NCI-H2107 (cell line): Measurements from ENCODE around the gene PCSK6.

Source experiments
- DNase-seq: peaks from one replicate; lab custom pipeline; 2025; lab: John Stamatoyannopoulos, UW

The PCSK6 gene

GRCh38 chr15:101398247-101398646, 91.3 kb downstream of the PCSK6 start:
- DNase-seq: no peak

DNA sequence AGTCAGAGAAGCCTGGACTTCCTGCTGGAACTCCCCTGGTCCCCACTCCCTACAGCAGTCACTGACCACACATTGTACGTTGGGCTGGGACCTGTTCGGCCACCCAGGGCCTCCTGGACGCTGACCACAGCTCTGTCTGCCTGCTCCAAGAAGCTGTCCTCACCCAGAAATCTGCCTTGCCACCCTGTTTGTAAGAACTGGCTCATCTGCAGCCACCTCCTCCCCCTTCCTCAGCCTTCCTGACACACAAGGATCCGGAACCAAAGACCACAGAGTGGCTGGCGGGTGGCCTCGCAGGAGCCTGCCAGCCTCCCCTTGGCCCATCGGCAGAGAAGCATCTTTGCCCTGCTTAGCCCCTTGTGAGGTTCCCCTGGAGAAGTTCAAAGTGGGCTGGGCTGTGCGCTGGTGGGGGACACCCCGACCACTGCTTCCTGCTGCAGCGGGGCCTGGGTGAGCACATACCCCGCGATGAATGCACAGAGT, 91.9 kb downstream of the PCSK6 start:
- DNase-seq: no peak

DNA sequence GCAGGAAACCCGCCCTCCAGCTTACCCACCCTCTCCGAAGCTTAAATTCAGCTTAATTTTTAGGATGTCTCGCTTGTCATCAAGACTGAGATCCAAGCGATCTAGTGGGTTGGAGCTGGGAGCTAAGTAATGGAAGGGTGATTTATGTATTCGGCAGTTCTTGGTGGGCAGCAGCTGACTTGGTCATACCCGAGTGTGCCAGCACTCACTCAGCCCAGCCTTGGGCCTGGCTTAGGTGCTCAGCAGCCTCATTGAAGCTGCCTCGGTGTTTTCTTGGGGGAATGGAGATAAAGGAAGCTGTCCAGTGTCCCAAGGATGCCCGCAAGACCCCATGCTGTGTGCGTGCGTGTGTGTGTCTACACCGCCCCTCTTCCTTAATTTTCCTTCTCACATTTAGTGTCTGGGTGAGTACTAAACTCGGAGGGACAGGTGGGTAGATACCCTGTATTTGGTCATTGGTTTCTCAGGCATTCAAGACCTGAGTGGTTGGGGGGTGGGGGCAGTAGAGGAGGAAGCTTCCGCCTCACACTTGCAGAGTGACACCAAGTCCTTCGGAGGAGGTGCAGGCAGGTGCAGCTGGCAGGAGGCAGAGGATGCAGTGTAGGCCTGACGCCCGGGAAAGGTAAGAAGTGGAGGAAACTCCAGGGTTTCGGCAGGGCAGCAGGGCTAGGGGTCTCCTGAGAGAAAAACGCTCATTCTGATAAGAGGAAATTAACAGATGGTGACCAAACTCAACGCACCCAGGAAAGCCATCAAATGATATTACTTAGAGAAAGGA, 92.8 kb downstream of the PCSK6 start:
- DNase-seq: no peak

DNA sequence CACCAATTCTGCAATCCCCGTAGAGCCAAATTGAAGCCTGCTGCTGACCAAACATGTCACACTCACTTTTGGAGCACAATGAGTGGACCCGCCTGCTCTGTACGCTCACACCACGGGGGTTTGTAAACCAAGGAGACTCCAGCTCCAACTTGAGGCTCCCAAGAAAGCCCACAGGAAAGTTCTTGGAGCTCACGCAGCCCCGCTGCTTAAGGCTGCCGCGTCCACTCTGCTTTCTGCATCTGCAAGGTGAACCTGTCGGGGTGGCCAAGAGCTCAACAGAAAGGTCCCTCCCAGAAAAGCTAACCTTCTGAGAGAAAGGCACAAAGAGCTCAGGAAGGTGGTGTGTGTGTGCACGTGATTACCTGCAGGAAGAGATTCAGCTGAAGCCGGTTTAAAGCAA, 94.9 kb downstream of the PCSK6 start:
- DNase-seq: no peak

DNA sequence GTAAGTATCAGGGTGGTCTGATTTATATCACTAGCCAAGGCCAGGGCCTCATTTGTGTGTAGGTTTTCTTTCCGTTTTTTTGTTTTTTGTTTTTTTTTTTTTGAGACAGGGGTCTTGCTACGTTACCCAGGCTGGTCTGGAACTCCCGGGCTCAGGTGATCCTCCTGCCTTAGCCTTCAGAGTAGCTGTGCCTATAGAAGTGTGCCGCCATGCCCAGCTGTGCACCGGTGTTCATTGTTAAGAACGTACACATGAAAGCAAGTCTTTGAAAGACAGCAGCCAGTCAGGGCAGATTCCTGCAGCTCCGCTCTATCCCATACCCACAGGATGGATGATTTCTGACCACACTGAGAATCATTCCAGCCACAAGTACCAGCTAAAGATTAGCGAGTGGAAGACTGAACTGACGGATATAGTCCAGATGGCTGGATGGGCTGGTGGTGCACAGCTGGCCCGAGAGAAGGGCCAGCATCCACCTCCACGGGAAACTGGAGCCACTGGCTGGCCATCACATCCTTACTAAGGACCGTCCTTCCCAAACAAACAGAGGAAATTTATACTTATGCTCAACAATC, 95.4 kb downstream of the PCSK6 start:
- DNase-seq: no peak

GRCh38 chr15:101393172-101393571, 96.3 kb downstream of the PCSK6 start:
- DNase-seq: no peak

DNA sequence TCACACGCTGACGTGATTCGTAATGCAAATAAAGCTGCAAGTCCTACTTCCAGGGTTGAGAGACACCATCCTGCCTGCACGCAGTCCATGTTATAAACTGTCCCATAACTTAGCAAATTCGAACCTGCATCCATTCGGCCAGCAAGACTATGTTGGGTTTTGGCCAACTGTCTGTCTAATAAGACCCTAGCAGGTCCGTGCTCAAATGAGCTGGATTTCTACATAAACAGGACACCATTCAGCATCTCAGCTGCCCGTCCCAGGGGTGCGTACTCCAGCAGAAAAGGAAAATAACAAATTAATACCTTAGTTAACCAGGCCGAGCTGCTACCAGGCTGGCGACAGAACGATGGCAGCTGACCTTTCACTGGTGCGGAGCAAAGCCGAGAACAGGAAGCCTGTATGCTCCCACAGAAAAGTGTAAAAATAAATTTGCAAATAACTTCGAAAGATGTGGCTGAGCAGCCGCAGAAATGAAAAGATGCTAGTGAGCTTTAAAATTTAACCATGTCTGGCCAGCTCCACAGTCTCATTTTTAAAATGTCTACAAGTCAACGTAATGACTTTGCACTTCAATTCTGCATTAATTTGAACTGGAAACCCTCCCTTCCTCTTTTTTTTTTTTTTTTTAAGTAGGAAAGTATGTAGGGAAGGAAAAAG, 97.4 kb downstream of the PCSK6 start:
- DNase-seq: no peak

- DNase-seq: no peak
Measured at GRCh38 chr15:101391431-101391830, 98.1 kb downstream of the PCSK6 start.

DNA sequence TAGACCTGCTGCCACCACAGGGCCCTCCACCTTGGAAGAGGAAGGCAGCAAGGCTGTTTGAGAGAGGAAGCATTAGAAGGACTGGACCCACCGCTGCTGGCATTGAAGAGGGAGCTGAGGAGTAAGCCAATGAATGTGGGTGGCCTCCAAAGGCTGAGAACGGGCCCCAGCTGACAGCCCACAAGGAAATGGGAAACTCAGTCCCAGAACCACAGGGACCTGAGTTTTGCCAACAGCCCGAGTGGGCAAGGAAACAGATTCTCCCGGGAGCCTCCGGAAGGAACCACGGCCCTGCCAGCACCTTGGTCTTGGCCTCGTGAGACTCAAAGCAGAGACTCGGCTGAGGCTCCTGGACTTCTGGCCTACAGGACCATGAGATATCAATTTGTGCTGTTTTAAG, 99.0 kb downstream of the PCSK6 start:
- DNase-seq: no peak

- DNase-seq: no peak
Measured at GRCh38 chr15:101390060-101390459, 99.4 kb downstream of the PCSK6 start.

GRCh38 chr15:101389362-101389761, 100.1 kb downstream of the PCSK6 start:
- DNase-seq: no peak

- DNase-seq: no peak
Measured at GRCh38 chr15:101388046-101388445, 101.5 kb downstream of the PCSK6 start.

- no peak for DNase-seq
Measured at GRCh38 chr15:101387574-101387973, 101.9 kb downstream of the PCSK6 start.

GRCh38 chr15:101386967-101387366, 102.5 kb downstream of the PCSK6 start:
- no peak for DNase-seq

GRCh38 chr15:101386006-101386405, 103.5 kb downstream of the PCSK6 start:
- DNase-seq: no peak

- DNase-seq: no peak
Measured at GRCh38 chr15:101384276-101384675, 105.2 kb downstream of the PCSK6 start.

GRCh38 chr15:101382544-101382943, 107.0 kb downstream of the PCSK6 start:
- DNase-seq: no peak

- no peak for DNase-seq
Measured at GRCh38 chr15:101381671-101382212, 107.8 kb downstream of the PCSK6 start.

- DNase-seq: no peak
Measured at GRCh38 chr15:101380146-101380545, 109.4 kb downstream of the PCSK6 start.

- no peak for DNase-seq
Measured at GRCh38 chr15:101379647-101380046, 109.9 kb downstream of the PCSK6 start.

GRCh38 chr15:101378879-101379278, 110.6 kb downstream of the PCSK6 start:
- no peak for DNase-seq

DNA sequence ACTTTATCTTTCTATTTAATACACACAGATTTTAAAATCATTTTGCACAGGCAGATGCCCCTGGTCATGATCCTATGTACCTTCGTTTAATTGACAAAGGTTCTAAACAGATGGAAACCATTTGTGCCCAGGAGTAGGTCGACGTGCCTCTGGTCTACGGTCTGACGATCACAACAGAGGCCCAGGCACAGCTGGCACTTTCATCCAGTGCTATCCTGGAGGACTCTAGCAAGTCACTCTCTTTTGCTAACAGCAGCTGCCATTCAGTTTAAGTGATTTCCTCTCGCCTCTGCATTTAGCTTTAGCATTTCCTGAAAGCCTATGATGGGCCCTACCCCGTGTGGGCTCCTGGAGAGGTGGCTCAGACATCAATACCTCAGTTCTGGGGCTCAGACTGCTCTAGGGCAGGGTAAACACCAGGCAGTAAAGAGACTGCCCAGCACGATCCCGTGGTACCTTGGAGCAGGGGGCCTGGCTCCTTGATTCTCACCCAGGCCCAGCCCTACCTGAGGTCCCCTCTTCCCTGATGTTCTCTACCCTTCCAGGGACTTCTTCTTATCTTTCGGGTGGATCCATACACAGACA, 111.2 kb downstream of the PCSK6 start:
- DNase-seq: no peak
